NCI-H2227 treated with DMSO at 0.1 percent for 48 hours (cell line): ENCODE results near the gene DCUN1D2.
"Not testable (repeated sequence)": the region's sequence is repeated elsewhere in the genome, so short reads cannot be mapped to it uniquely, and the experiment has no call there.

Experiments
- DNase-seq: peaks from one replicate; lab custom pipeline; 2025; lab: John Stamatoyannopoulos, UW

Gene DCUN1D2

GRCh38 chr13:113445791-113446487 is 44.6 kb downstream of the DCUN1D2 start:
- DNase-seq, result no peak

- no peak for DNase-seq
Observed at GRCh38 chr13:113443991-113444390, 46.5 kb downstream of the DCUN1D2 start.

GRCh38 chr13:113442985-113443362 is 47.5 kb downstream of the DCUN1D2 start:
- DNase-seq, result no peak

- DNase-seq, result no peak
Observed at GRCh38 chr13:113442354-113442984, 48.0 kb downstream of the DCUN1D2 start.

GRCh38 chr13:113441661-113442060 is 48.9 kb downstream of the DCUN1D2 start:
- DNase-seq, result no peak

- DNase-seq, result no peak
Observed at GRCh38 chr13:113437408-113438010, 53.0 kb downstream of the DCUN1D2 start.

GRCh38 chr13:113436866-113437265 is 53.6 kb downstream of the DCUN1D2 start:
- not testable (repeated sequence) for DNase-seq

- not testable (repeated sequence) for DNase-seq
Observed at GRCh38 chr13:113435907-113436306, 54.6 kb downstream of the DCUN1D2 start.

- DNase-seq, result no peak
Observed at GRCh38 chr13:113433391-113433916, 57.1 kb downstream of the DCUN1D2 start.

GRCh38 chr13:113432506-113433270 is 57.8 kb downstream of the DCUN1D2 start:
- DNase-seq, result no peak

- no peak for DNase-seq
Observed at GRCh38 chr13:113431171-113431570, 59.3 kb downstream of the DCUN1D2 start.

- no peak for DNase-seq
Observed at GRCh38 chr13:113430378-113431110, 60.0 kb downstream of the DCUN1D2 start.

- no peak for DNase-seq
Observed at GRCh38 chr13:113429608-113429985, 60.9 kb downstream of the DCUN1D2 start.

- DNase-seq, result no peak
Observed at GRCh38 chr13:113428871-113429607, 61.5 kb downstream of the DCUN1D2 start.

GRCh38 chr13:113428469-113428865 is 62.0 kb downstream of the DCUN1D2 start:
- DNase-seq, result no peak

- DNase-seq, result no peak
Observed at GRCh38 chr13:113427562-113428468, 62.7 kb downstream of the DCUN1D2 start.

- no peak for DNase-seq
Observed at GRCh38 chr13:113426591-113426986, 63.9 kb downstream of the DCUN1D2 start.

- DNase-seq, result no peak
Observed at GRCh38 chr13:113425941-113426590, 64.4 kb downstream of the DCUN1D2 start.

GRCh38 chr13:113423520-113424163 is 66.9 kb downstream of the DCUN1D2 start:
- DNase-seq, result no peak
